ENCODE measurements around the gene MSMB.

DNA sequence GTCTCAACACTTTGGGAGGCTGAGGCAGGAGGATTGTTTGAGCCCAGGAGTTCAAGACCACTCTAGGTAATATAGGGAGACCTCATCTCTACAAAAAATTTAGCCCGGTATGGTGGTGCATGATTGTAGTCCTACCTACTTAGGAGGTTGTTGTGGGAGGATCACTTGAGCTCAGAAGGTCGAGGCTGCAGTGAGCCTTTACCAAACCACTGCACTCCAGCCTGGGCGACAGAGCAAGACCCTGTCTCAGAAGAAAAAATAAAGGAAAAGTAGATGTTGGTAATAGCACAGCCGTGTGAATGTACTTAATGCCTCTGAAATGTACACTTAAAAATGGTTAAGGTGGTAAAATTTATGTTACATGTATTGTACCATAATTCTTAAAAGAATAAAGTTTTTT, 48.5 kb downstream of the MSMB start:
- TF ChIP-seq, protein P1, sequence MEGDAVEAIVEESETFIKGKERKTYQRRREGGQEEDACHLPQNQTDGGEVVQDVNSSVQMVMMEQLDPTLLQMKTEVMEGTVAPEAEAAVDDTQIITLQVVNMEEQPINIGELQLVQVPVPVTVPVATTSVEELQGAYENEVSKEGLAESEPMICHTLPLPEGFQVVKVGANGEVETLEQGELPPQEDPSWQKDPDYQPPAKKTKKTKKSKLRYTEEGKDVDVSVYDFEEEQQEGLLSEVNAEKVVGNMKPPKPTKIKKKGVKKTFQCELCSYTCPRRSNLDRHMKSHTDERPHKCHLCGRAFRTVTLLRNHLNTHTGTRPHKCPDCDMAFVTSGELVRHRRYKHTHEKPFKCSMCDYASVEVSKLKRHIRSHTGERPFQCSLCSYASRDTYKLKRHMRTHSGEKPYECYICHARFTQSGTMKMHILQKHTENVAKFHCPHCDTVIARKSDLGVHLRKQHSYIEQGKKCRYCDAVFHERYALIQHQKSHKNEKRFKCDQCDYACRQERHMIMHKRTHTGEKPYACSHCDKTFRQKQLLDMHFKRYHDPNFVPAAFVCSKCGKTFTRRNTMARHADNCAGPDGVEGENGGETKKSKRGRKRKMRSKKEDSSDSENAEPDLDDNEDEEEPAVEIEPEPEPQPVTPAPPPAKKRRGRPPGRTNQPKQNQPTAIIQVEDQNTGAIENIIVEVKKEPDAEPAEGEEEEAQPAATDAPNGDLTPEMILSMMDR (IDR thresholded peaks at IDR 0.05; ENCODE audit: insufficient read depth, low read length), result no peak
- TF ChIP-seq POLR2AphosphoS5 (IDR thresholded peaks at IDR 0.05; ENCODE audit: low read depth) (no peak), REST (IDR thresholded peaks at IDR 0.05; ENCODE audit: insufficient replicate concordance, low read depth) (no peak), GABPA (IDR thresholded peaks at IDR 0.05; ENCODE audit: low read depth) (no peak)
